OCI-LY3 (cell line): ENCODE results near the gene TLK1.
A peak's percentile ranks its signal among the peaks of the same experiment; 100 is the strongest.

Experiments
- H2AFZ ChIP-seq: fragments of 200-600, 300-600 bp; shearing (Covaris generic); 2 replicates; pipeline ENCODE4 v1.6.0; 2014; ENCODE audit warnings: antibody characterized with exemption, low read depth, low read length
- H3K27ac ChIP-seq: fragments of 200-600, 300-600 bp; sonication (generic); 2 replicates; pipeline ENCODE4 v1.5.1; 2014; ENCODE audit warnings: mild to moderate bottlenecking, low read length, moderate library complexity, mixed read lengths
- H3K27me3 ChIP-seq: fragments of 200-600, 300-600 bp; sonication (generic); 2 replicates; pipeline ENCODE4 v1.6.1; 2014; ENCODE audit warnings: low read depth, low read length, mixed read lengths
- H3K36me3 ChIP-seq: fragments of 200-600, 300-600 bp; sonication (generic); replicated peaks from 2 replicates; pipeline ENCODE3; 2014; ENCODE audit warnings: low read depth, low read length, mixed read lengths
- H3K4me1 ChIP-seq: fragments of 300-600, 200-600 bp; sonication (generic); 2 replicates; pipeline ENCODE4 v1.6.1; 2014; ENCODE audit warnings: low read length, mixed read lengths
- H3K4me2 ChIP-seq: fragments of 200-600, 300-600 bp; sonication (generic); 2 replicates; pipeline ENCODE4 v1.6.1; 2014; ENCODE audit warnings: low read length, mixed read lengths
- H3K4me3 ChIP-seq: fragments of 300-600, 200-600 bp; sonication (generic); 2 replicates; pipeline ENCODE4 v1.5.1; 2014; ENCODE audit warnings: antibody characterized with exemption, mild to moderate bottlenecking, low read length, moderate library complexity
- H3K79me2 ChIP-seq: fragments of 300-600, 200-600 bp; shearing (Covaris generic); 2 replicates; pipeline ENCODE4 v1.6.1; 2014; ENCODE audit warnings: mild to moderate bottlenecking, low read length, mixed read lengths
- H3K9ac ChIP-seq: fragments of 300-600, 200-600 bp; shearing (Covaris generic); 2 replicates; pipeline ENCODE4 v1.6.0; 2014; ENCODE audit warnings: mild to moderate bottlenecking, low read length, moderate library complexity
- H3K9me3 ChIP-seq: fragments of 200-600, 300-600 bp; shearing (Covaris generic); 2 replicates; pipeline ENCODE4 v1.6.1; 2014; ENCODE audit warnings: low read length, mixed read lengths; ENCODE audit not compliant: insufficient read depth
- H4K20me1 ChIP-seq: fragments of 200-600, 300-600 bp; sonication (generic); 2 replicates; pipeline ENCODE4 v1.6.1; 2016; ENCODE audit warnings: low read length, mixed read lengths; ENCODE audit not compliant: insufficient read depth
- EZH2phosphoT487 ChIP-seq: fragments of 200-600 bp; shearing (Covaris generic); IDR thresholded peaks from 2 replicates; pipeline ENCODE4 v1.6.1; 2018; ENCODE audit warnings: antibody characterized with exemption, mixed run types, low read depth
- TF ChIP-seq, protein P1 (sequence below): fragments of 200-600, 300-600 bp; sonication (generic); IDR thresholded peaks from 2 replicates; pipeline ENCODE4 v1.5.1; 2014; ENCODE audit warnings: antibody characterized with exemption, low read length, low read depth

Gene TLK1

DNA sequence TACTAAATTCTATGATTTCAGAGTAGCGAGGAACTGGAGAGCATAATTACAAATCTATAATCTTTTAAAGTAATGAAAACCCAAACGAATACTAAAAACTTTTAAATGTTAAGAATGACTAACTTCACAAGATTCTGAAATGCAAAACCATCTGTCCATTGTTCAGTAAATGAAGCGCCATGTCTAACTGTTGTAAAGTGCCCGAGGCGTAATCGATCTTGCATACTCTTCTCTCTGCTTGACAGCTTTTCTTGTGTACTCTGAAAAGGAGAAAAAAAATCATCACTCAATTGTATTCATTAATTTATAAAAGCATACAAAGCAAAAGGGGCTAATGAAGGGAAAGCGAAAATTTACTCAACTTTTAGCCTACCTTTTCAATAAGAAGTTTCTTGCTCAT is 111.0 kb downstream of the TLK1 start:
- no peak overlapping the region for H3K9ac ChIP-seq
- no peak overlapping the region for H2AFZ ChIP-seq
- no peak overlapping the region for H3K27ac ChIP-seq
- H3K36me3 ChIP-seq, result peaks cover 32% of the 10 kb centered on the region
- H3K27me3 ChIP-seq, result no peaks in the 10 kb centered on the region
- H3K9me3 ChIP-seq, result no peaks in the 10 kb centered on the region
- H3K4me3 ChIP-seq, result no peak overlapping the region
- no peaks in the 10 kb centered on the region for H3K79me2 ChIP-seq
- peaks cover 5% of the 10 kb centered on the region for H3K4me1 ChIP-seq
- H4K20me1 ChIP-seq, result no peaks in the 10 kb centered on the region
- TF ChIP-seq EZH2phosphoT487, result no peak
- TF ChIP-seq, protein P1, sequence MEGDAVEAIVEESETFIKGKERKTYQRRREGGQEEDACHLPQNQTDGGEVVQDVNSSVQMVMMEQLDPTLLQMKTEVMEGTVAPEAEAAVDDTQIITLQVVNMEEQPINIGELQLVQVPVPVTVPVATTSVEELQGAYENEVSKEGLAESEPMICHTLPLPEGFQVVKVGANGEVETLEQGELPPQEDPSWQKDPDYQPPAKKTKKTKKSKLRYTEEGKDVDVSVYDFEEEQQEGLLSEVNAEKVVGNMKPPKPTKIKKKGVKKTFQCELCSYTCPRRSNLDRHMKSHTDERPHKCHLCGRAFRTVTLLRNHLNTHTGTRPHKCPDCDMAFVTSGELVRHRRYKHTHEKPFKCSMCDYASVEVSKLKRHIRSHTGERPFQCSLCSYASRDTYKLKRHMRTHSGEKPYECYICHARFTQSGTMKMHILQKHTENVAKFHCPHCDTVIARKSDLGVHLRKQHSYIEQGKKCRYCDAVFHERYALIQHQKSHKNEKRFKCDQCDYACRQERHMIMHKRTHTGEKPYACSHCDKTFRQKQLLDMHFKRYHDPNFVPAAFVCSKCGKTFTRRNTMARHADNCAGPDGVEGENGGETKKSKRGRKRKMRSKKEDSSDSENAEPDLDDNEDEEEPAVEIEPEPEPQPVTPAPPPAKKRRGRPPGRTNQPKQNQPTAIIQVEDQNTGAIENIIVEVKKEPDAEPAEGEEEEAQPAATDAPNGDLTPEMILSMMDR, result no peak
- H3K4me2 ChIP-seq, result no peak overlapping the region

DNA sequence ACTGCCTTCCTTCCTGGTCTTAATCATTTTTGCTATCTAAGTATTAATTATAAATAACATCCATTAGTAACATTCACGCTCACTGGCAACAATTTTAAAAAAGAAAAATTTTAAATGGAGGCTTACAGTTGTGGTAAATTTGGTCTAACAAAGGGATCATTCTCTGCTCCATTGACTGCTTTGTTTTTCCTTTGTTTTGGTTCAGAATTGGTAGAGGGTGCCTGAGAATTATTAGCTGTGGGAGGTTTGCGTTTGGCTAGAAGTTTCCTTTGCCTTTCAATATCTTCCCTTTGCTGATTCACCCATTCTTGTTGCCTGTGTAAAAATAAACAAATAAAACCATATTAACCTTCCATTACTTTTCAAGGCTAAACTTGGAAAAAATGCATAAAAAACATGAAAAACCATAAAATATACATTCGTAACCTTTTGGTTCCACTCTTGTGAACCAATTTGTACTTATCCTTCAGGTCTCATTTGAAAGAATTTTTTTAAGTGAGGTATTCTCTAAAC is 114.6 kb downstream of the TLK1 start:
- no peak overlapping the region for H3K9ac ChIP-seq
- no peak overlapping the region for H3K4me2 ChIP-seq
- no peaks in the 10 kb centered on the region for H3K9me3 ChIP-seq
- H3K36me3 ChIP-seq, result peaks cover 43% of the 10 kb centered on the region
- H3K27ac ChIP-seq, result no peak overlapping the region
- H3K4me1 ChIP-seq, result peaks cover 12% of the 10 kb centered on the region
- peaks cover 4% of the 10 kb centered on the region; the same call in 1 of the 2 replicates for H4K20me1 ChIP-seq
- TF ChIP-seq, protein P1, result no peak
- no peak for TF ChIP-seq EZH2phosphoT487
- H3K27me3 ChIP-seq, result no peaks in the 10 kb centered on the region
- no peak overlapping the region for H2AFZ ChIP-seq
- H3K4me3 ChIP-seq, result no peak overlapping the region
- H3K79me2 ChIP-seq, result no peaks in the 10 kb centered on the region

DNA sequence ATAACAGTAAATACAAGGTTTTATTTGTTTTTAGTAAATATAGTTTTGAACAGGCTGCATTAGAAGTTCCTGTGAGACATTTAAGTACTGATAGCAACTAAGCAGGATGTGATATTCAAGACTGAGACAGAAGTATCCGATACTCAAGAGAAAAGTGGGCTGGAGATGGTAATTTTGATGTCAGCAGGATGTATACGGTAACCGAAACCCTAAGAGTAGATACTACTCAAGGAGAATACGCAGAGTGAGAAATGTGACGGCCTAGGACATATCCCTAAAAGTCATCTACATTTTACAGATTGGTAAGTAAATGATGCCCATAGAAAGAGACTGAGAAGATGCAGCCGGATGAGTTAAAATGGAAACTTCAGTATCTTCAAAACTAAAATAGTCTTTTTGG is 116.3 kb downstream of the TLK1 start:
- H3K79me2 ChIP-seq, result no peaks in the 10 kb centered on the region
- H3K4me1 ChIP-seq, result peaks cover 7% of the 10 kb centered on the region
- H3K9ac ChIP-seq, result no peak overlapping the region
- no peak overlapping the region for H3K27ac ChIP-seq
- no peaks in the 10 kb centered on the region for H3K9me3 ChIP-seq
- H3K4me2 ChIP-seq, result no peak overlapping the region
- no peaks in the 10 kb centered on the region for H3K27me3 ChIP-seq
- H3K36me3 ChIP-seq, result peaks cover 46% of the 10 kb centered on the region
- TF ChIP-seq, protein P1, result no peak
- H2AFZ ChIP-seq, result no peak overlapping the region
- H4K20me1 ChIP-seq, result peaks cover 4% of the 10 kb centered on the region; the same call in 1 of the 2 replicates
- no peak overlapping the region for H3K4me3 ChIP-seq

DNA sequence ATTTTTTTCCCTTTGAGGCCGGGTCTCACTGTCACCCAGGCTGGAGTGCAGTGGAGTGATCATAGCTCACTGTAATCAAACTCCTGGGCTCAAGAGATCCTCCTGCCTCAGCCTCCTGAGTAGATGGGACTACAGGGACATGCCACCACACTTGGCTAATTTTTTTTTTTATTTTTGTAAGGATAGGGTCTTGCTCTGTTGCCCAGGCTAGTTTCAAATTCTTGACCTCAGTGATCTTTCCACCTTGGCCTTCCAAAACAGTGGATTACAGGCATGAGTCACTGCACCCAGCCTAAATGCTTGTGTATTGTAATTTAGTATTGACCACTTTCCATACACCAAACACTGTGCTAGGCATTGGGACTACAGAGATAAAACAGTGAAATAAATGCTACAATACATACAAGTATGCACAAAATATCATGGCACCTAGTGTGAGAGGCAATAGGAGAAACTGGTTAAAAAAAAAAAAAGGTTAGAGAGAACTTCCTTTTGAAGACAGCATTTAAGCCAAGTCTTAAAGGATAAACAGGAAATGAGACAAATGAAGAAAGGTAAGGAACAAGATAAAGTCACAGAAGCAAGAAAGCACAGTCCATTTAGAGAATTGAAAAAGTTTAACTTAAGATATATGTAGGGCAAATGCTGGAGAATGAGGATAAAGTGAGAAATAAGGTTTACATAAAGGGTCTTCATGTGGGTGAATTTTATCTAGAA is 118.3 kb downstream of the TLK1 start:
- peaks cover 51% of the 10 kb centered on the region for H3K36me3 ChIP-seq
- H3K9ac ChIP-seq, result no peak overlapping the region
- H3K4me3 ChIP-seq, result no peak overlapping the region
- H3K27ac ChIP-seq, result 0 out of 2 replicates have a peak overlapping the region, but pooled peaks have one; percentile 3
- H2AFZ ChIP-seq, result no peak overlapping the region
- TF ChIP-seq, protein P1, result no peak
- peaks cover 6% of the 10 kb centered on the region for H3K4me1 ChIP-seq
- H3K79me2 ChIP-seq, result no peaks in the 10 kb centered on the region
- no peaks in the 10 kb centered on the region for H3K9me3 ChIP-seq
- H4K20me1 ChIP-seq, result peaks cover 4% of the 10 kb centered on the region; the same call in 1 of the 2 replicates
- no peak overlapping the region for H3K4me2 ChIP-seq
- H3K27me3 ChIP-seq, result no peaks in the 10 kb centered on the region
